D341Med (cell line): ENCODE measurements around the gene HARS1.
"Not testable (repeated sequence)": the region's sequence is repeated elsewhere in the genome, so short reads cannot be mapped to it uniquely, and the experiment has no call there.

Experiments used
- DNase-seq: peaks from one replicate; pipeline ENCODE4 v3.0.0; 2012; ENCODE audit warnings: low spot score

HARS1 gene, protein sequence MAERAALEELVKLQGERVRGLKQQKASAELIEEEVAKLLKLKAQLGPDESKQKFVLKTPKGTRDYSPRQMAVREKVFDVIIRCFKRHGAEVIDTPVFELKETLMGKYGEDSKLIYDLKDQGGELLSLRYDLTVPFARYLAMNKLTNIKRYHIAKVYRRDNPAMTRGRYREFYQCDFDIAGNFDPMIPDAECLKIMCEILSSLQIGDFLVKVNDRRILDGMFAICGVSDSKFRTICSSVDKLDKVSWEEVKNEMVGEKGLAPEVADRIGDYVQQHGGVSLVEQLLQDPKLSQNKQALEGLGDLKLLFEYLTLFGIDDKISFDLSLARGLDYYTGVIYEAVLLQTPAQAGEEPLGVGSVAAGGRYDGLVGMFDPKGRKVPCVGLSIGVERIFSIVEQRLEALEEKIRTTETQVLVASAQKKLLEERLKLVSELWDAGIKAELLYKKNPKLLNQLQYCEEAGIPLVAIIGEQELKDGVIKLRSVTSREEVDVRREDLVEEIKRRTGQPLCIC

DNA sequence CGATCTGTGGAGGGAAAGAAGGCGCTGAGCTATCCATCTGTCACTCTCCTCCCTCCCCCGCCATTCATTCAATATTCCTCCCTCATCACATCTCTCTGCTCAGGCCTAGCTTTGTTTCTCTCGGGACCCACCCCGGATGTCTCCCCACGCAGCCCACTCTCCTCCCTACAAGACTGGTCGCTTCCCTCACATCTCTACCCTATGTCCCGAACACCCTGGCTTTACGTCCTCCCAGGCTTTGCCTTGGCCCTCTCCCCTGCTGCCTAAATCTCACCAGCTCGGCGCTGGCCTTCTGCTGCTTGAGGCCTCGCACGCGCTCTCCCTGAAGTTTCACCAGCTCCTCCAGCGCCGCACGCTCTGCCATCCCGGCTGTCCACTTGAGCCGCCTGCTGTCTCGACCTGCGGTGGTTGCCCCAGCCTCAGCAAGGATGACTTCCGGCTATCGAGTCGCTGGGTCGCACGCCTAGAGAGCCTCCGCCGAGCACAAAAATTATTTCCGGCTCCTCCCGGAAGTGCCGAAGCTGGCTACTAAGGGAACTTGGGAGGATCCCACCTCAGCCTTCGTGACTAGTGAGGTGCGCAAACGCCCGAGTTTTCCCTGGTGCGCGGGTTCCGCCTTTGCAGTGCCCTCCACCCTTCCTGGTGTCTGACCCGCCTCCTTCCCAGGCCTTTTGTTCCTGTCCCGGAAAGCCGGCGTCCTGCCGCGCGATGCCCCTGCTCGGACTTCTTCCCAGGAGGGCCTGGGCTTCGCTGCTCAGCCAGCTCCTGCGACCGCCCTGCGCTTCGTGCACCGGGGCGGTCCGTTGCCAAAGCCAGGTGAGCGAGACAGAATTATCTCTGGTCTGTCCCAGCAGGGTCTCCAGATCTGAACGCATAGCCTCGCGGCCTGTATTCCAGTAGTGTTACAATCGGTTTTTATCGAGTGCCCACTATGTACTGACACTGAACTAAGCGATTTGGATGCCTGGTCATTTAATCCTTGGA is at the start of gene HARS1, which contains the start of gene HARS2:
HARS1 (minus strand) TSS at position 430 of the 984 bp plus-strand sequence; CDS start at position 364, 66 bp downstream.
HARS2 (plus strand) TSS at position 515 of the 984 bp plus-strand sequence; CDS start at position 709, 194 bp downstream.
- DNase-seq = peak; percentile 92

DNA sequence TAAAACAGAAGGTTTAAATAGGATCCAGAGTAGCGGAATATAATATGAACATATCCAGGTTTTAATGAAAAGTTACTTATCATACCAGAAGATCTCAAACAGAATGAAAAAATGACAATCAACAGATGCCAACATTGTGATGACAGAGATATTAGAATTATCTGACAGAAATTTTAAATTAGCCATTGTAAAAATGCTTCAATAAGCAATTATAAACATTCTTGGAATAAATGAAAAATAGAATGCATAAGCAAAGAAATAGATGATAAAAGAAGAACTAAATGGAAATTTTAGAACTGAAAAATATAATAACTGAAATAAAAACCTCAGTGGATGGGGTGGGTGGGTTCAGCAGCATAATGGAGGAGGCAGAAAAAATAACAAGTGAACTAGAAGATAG is 46.3 kb upstream of the HARS1 start:
- no peak for DNase-seq

DNA sequence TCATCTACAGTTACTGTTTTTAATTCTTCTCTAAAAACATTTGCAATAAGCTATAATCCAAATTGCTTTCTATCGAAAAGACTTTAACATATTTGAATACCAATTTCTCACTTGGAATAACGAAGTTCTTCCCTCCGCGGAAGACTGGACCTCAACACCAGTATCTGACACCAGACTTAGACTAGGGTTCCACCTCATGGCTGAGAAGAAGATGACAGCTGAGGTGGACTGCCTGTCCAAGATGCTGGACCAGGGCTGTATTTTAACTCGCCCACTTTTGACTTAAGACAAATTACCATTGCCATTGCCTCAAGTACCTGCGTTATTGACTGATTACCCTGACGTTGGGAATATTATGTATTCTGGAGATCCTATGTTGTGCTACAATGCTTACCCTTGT is 43.2 kb upstream of the HARS1 start:
- DNase-seq = no peak

DNA sequence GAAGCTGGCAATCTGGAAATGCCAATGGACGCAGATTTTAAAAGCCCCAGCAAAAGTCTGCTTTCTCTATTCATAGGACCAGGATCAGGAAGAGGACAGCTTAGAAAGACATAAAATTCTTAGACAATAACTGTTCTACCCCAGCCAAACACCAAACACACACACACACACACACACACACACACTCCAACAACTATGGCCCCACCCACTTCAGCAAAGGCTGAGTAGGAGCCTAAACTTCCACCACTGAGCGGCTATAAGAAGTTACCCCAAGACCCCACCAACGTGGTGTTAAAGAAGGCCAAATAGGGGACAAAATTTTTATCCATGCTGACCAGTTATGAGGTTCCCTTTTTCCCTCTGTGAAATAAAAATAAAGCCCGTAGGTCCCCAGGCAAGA is 41.9 kb upstream of the HARS1 start:
- no peak for DNase-seq

DNA sequence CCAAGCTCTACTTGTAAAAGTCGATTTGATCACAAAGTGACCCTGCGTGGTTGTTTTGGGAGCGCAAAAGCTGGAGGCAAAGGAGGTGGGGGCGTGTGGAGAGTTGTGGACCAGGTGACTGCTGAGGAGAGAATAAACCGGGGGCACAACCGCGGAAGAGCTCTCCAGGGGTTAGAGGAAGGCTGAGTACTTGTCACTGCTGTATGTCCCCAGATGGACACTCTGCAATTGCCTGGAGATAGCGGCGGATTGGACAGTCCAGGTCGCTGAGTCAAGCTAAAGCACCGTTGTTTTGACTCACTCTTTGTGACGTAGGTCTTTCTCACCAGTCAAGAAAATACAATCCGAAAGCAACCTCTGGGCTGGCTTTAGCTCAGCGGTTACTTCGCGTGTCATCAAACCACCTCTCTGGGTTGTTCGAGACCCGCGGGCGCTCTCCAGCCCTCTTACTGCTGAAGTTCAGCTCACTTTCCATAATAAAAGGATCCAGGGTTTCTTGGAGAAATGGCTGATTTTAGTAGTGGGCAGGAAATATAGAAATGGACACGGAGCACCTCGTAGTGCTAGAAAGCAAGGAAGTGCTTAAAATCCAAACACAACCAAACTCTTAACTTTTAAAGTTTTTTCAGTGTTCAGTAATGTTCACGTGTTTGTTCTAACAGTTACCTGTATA is 34.8 kb upstream of the HARS1 start:
- no peak for DNase-seq

DNA sequence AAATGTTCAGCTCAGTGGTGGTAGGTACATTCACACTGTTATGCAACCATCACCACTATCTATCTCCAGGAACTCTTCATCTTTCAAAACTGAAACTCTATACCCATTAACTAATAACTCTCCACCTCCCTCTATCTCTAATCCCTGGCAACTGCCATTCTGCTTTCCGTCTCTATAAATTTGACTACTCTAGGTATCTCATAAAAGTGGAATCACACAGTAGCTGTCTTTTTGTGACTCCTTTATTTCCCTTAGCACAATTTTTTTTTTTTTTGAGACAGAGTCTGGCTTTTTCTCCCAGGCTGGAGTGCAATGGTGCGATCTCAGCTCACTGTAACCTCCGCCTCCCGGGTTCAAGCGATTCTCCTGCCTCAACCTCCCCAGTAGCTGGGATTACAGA is 30.2 kb upstream of the HARS1 start:
- DNase-seq = not testable (repeated sequence)

DNA sequence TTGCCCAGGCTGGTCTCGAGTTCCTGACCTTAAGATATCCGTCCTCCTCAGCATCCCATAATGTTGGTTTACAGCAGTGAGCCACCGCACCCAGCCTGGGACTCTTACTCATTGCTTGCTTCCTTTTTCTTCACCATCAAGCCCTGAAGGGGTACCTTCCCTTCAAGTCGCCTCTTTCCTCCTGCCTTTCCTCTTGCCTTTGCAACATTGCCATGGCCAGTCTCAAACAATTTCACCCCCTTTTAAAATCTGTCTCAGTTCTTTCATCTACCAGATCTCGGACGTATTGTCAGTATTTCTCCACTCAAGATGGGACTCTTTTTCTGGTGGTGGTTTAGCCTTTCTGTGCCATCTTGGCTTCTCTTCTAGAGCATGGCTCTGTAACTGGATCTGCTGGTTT is 29.6 kb upstream of the HARS1 start:
- DNase-seq = not testable (repeated sequence)

DNA sequence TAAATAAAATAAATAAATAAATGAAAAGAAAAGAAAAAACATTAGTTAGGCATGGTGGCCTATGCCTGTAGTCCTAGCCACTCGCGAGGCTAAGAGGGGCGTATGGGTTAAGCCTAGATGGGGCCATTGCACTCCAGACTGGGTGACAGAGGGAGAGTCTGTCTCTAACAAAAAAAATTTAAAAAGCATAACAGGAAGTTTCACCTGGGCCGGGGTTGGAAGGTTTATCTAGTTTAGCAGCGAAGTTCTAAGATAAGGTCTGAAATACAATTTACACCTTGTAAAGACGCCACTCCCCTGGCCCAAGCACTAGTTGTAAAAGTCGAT is 27.1 kb upstream of the HARS1 start:
- DNase-seq = no peak

DNA sequence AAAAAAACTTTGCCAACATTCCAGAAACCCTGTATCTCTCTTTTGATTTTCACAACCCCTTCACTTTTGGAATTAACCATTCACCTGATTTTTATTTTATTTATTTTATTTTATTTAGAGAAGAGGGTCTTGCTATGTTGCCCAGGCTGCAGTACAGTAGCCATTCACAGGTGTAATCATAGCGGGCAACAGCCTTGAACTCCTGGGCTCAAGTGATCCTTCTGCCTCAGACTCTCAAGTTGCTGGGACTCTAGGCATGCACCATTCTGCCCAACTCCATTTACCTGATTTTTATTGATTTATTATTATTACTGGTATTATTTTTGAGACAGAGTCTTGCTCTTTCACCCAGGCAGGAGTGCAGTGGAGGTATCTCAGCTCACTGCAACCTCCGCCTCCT is 25.1 kb upstream of the HARS1 start:
- not testable (repeated sequence) for DNase-seq

DNA sequence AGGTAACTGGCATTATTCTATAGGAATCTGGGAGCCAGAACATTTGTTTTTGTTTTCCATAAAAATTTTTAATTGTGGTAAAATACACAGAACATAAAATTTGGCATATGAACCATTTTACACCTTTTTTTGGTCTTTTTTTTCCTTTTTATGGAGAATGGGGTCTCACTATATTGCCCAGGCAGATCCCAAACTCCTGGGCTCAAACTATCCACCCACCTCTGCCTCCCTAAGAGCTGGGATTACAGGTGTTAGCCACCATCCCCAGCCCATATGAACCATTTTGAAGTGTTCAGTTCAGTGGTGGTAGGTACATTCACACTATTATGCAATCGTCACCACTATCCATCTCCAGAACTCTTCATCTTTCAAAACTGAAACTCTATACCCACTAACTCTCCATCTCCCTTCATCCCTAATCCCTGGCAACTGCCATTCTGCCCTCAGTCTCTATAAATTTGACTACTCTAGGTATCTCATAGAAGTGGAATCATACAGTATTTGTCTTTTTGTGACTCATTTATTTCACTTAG is 22.5 kb upstream of the HARS1 start:
- DNase-seq = no peak

DNA sequence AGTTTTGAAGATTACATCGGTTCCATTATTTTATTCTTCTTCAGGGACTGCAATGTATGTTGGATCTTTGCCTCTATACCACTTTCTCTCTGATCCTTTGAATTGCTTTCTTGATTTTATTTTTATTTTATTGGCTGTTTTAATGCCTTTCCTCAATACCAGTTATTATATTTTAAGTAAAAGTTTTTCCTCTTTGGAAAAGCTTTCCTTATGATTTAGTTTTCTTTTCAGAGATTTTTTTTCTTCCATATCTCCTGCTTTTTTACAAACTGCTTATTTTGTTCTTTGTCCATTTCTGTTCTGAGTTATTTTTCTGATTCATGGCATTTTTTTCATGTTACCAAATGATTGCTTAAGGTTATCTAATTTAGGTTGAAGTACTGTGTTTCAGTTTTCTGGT is 20.6 kb upstream of the HARS1 start:
- no peak for DNase-seq

DNA sequence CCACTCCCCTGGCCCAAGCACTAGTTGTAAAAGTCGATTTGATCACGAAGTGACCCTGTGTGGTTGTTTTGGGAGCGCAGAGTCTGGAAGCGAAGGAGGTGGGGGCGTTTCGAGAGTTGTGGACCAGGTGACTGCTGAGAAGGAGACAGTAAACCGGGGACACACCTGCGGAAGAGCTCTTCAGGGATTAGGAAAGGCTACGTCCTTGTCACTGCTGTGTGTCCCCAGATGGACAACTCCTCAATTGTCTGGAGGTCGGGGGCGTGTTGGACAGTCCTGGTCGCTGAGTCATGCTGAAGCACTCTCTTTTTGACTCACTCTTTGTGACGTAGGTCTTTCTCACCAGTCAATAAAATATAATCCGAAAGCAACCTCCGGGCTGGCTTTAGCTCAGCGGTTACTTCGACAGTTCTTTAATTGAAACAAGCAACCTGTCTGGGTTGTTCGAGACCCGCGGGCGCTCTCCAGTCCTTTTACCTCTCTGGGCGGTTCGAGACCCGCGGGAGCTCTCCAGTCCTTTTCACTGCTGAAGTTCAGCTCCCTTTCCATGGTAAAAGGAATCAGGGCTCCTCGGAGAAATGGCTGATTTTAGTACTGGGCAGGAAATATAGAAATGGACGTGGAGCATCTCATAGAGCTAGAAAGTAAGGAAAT is 19.9 kb upstream of the HARS1 start:
- DNase-seq = peak; percentile 66

DNA sequence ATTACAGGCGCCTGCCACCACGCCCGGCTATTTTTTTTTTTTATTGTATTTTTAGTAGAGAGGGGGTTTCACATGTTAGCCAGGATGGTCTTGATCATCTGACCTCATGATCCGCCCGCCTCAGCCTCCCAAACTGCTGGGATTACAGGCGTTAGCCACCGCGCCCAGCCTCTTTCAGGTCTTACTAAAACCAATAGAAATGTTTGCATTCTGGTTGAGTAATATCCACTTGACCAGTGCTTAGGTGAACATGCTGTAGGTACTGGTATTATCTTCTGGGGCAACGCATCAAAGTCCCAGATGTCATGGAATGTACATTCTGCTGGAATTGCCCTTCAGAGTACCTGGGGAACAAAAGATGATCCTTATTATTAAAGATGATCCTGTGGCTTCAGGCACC is 17.6 kb upstream of the HARS1 start:
- not testable (repeated sequence) for DNase-seq

DNA sequence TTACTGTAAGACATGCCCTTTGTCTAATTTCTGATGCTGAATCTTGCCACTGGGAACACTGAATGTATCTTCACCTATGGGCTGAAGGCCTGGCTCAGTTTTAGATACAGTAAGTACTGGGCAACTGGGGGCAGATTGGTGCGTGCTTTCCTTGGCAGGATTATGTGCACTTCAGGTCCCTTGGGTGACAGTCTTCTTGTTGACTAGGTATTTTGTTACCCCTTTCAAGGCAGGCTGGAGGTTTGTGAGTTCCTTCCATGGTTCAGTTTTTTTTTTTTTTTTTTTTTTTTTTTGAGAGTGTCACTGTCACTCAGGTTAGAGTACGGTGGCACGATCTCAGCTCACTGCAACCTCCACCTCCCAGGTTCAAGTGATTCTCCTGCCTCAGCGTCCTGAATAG is 16.6 kb upstream of the HARS1 start:
- no peak for DNase-seq

DNA sequence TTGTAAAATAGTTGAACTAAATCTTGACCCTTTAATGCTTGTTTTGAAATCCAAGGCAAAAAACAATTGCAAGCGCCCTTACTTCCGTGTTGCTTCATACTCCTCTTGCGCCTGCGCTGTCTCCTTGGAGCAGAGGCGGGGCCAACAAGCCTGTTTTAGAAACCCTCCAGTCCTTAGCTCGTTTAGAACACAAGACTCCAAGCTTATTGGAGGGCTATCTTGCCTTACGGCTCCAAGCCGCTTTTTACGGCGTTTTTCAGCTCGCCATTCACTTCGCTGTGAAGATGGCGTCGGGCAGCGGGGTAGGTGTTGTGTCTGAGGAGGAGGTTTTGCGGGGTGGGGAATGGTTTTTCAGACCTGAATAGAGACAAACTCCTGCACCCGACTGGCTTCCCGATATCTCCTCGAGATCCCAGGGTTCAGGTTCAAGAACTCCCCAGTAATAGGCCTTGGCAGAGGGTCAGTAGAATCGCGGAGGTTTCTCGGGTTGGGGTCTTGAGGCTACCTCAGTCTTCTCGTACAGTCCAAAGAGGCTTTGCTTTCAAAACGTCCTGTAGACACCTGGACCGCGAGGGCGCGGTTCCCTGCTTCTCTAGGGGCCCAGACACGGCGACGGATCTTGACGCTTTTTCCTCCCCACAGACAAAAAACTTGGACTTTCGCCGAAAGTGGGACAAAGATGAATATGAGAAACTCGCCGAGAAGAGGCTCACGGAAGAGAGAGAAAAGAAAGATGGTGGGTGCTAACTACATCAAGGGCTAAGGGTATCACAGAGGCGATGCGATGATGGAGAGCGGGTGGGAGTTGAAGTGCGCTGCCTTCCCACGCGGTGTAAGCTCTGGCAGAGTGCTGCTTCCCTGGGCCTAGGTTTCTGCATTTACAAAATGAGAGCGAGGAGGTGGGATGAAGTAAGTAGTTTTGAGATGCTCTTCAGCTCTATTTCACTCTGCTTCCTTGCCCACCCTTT is 9.3 kb upstream of the HARS1 start, which contains the start of gene ZMAT2:
ZMAT2 (plus strand) TSS at position 271 of the 968 bp plus-strand sequence; CDS start at position 285, 14 bp downstream.
- peak; percentile 90 for DNase-seq

DNA sequence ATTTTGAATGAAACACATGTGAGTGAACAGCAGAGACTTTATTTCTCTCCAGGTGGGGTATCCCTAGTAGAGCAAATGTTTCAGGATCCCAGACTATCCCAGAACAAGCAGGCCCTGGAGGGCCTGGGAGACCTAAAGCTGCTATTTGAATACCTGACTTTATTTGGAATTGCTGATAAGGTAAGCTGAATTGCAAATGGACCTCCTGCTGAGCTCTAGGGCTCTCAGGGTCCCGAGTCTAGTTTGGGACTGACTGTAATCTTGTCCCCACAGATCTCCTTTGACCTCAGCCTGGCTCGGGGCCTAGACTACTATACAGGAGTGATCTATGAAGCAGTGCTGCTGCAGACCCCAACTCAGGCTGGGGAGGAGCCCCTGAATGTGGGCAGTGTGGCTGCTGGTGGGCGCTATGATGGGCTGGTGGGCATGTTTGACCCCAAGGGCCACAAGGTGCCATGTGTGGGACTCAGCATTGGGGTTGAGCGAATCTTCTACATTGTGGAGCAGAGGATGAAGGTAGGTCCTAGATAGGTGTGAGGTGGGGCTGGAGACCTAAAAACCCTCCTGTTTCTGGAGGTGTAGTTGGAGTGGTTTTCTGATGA is 5.8 kb upstream of the HARS1 start:
- no peak for DNase-seq

DNA sequence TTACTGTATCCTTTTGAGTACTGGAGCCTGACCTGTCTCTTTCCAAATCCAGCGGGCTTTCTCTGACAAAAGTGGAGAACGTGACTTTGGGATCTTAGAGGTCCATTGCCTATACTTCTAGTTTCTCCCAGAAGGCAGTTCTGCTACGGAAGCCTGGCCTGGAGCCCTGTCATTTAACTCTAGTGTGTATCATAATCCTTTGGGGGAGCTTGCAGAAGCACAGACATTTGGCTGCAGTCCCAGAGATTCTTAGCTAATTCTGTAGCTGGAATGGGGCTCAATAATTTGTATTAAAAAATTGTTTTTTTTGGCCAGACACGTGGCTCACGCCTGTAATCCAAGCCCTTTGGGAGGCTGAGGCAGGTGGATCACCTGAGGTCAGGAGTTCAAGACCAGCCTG is 3.1 kb upstream of the HARS1 start:
- DNase-seq = peak; percentile 70

DNA sequence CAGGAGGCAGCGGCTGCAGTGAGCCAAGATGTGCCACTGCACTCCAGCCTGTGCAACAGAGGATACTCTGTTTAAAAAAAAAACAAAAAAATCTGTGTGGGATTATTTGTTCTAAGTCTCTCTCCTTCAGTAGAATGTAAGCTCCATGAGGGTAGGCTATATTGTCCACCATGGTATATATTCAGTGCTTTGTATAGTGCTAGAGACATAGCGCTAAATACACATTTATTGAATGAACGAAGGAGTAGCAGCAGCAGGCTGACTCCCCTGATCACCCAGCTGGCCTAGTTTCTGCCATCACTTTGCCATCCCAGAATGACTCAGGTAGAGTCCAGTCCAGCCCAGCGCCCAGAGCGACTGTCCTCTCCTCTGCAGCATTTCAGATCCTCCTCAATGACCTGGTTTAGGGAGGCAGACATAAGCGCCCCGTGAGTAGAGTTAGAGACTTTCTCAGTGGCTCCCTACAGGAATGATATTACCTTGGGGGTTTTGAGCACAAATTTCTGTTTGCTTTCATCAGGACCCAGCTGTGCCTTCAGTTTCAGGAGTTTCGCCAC is 716 bp downstream of the HARS1 start:
- DNase-seq = no peak

DNA sequence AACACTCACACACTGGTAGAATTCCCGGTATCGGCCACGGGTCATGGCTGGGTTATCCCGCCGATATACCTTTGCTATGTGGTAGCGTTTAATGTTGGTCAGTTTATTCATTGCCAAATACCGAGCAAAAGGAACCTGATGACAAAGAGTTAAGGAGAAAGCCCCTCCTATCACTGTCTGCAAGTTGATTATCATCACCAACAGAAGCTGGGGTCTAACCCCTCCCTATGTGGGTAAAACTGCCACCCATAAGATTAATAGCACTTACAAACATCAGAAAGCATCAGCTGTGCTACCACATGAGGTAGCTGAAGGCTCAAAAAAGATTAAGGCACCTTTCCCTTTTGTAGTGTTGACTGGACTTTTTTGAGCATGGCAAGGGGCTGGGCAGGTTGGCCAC is 12.2 kb downstream of the HARS1 start:
- no peak for DNase-seq
